SH-SY5Y (cell line): ENCODE measurements around the gene IFNL1.

ENCODE experiments used
- GATA2 ChIP-seq: IDR thresholded peaks from 2 replicates; pipeline ENCODE4 v1.6.1; 2011; ENCODE audit warnings: mild to moderate bottlenecking, low read depth, low read length
- GATA3 ChIP-seq: IDR thresholded peaks from 2 replicates; pipeline ENCODE4 v1.6.1; 2011; ENCODE audit warnings: low read depth, mild to moderate bottlenecking, low read length, moderate library complexity

GRCh38 chr19:39345956-39346355 lies 49.7 kb downstream of the IFNL1 start:
- TF ChIP-seq GATA3 (no peak), GATA2 (no peak)
